ENCODE results near the gene DAPP1.

DAPP1 gene

DNA sequence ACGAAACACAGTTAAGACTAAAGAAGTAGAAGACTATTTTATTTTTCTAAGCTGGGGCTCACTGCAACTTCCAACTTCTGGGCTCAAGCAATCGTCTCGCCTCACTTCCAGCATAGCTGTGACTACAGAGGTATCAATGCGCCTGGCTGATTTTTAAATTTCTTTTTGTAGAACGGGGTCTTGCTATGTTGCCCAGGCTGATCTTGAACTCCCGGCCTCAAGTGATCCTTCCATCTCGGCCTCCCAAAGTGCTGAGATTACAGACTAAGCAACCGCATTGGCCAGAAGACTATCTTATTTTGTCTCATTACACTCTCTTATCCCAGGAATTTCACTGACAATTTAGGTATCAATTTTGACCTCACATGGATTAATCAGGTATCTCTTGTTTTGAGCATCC is 76.4 kb downstream of the DAPP1 start:
- no peak for DNase-seq (ENCODE audit: low read depth)
- peak overlapping the region; percentile 90 for H3K4me3 ChIP-seq (ENCODE audit: low read length)
- TF ChIP-seq, protein P1, sequence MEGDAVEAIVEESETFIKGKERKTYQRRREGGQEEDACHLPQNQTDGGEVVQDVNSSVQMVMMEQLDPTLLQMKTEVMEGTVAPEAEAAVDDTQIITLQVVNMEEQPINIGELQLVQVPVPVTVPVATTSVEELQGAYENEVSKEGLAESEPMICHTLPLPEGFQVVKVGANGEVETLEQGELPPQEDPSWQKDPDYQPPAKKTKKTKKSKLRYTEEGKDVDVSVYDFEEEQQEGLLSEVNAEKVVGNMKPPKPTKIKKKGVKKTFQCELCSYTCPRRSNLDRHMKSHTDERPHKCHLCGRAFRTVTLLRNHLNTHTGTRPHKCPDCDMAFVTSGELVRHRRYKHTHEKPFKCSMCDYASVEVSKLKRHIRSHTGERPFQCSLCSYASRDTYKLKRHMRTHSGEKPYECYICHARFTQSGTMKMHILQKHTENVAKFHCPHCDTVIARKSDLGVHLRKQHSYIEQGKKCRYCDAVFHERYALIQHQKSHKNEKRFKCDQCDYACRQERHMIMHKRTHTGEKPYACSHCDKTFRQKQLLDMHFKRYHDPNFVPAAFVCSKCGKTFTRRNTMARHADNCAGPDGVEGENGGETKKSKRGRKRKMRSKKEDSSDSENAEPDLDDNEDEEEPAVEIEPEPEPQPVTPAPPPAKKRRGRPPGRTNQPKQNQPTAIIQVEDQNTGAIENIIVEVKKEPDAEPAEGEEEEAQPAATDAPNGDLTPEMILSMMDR (conservative IDR thresholded peaks at IDR 0.05; ENCODE audit: low read length), result no peak

DNA sequence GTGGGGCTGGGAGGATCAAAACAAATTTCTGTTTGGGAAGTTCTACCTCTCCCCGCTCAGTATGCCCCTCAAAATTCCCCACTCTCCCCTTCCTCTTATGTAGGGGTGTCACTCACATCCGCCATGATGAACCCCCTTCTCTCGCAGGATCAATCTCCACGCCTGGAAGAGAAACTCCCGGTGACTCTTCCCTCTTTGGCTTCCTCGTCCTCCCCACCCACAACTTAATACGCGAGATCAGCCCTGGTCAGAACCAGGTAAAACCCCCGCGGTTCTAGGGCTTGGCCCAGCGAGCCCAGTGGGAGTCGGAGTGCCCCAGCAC is 77.2 kb downstream of the DAPP1 start:
- TF ChIP-seq, protein P1 (conservative IDR thresholded peaks at IDR 0.05; ENCODE audit: low read length), result no peak
- peak overlapping the region; percentile 90 for H3K4me3 ChIP-seq (ENCODE audit: low read length)
- DNase-seq (ENCODE audit: low read depth), result peak; percentile 4

DNA sequence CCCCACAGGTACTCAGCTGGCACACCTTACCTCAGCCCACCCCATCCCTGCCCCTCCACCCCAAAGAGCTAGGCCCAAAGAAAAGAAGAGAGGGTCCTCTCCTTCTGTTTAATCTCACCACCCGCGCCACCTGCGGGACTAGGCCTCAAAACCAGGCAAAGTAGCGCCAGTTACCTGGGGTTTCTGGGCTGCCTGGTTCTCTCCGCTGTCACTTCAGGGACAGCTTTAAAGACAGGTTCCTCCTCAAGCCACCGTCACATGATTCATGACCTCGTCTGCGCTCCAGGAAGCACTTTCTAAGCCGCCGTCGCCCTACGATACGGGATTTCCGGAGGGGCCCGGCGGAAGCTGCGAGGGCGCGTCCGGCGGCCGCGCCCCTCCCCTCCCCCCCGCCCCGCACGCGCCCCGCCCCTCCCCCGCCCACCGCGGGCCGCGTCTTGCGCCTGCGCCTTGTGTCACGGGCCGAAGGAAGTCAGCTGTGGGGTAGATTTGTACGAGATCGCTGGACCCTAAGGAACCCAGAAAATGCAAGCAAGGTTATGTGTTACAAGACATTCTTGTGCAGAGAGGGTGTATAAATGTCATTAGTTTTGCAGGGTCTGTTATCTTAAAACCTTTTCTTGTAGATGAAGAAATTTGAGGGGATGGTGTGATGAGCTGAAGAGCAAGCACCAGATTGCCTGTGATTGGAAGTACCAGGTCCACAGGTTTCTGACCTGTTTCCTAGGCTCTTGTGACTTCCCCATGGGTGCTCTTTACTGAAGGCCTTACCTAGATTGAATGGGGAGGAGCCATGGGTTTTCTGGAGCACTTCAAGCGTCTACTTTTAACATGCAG is 77.8 kb downstream of the DAPP1 start, which contains the start of gene LAMTOR3:
Gene LAMTOR3, minus strand, starts transcription at position 267 of the 837 bp plus-strand sequence. CDS start 464 bp downstream, outside the sequence.
- H3K4me3 ChIP-seq (ENCODE audit: low read length), result peak within 1 kb of the TSS; percentile 90
- TF ChIP-seq, protein P1 (conservative IDR thresholded peaks at IDR 0.05; ENCODE audit: low read length), result no peak
- peak; percentile 89 for DNase-seq (ENCODE audit: low read depth)

DNA sequence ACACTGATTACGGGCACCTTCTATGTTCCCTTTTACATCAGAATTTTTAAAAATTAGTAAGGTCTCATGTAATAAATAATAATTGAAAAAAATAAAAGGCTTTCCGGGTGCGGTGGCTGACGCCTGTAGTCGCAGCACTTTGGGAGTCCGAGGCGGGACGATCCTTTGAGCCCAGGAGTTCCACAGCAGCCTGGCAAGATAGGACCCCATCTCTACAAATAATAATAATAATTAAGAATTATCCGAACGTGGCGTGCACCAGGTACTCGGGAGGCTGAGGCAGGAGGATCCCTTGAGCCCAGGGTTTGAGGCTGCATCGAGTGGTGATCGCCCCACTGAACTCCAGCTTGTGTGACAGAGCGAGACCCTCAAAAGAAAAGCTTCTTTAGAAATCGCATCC is 78.4 kb downstream of the DAPP1 start:
- peak overlapping the region; percentile 62 for H3K4me3 ChIP-seq (ENCODE audit: low read length)
- TF ChIP-seq, protein P1 (conservative IDR thresholded peaks at IDR 0.05; ENCODE audit: low read length), result no peak
- DNase-seq (ENCODE audit: low read depth), result no peak

DNA sequence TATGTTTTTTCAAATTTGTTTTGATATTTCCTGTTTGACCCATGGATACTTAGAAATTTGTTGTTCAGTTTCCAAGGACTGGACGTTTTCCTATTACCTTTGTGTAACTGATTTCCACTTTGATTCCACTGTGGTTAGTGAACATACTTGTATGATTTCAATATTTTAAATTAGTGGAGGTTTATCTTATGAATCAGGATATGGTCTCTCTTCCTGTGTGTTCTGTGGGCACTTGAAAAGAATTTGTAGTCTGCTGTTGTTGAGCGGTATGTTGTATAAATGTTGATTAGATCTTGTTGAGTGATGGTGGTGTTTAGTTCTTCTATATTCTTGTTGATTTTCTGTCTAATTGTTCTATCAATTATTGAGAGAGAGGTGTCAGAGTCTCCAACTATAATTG is 98.8 kb downstream of the DAPP1 start:
- TF ChIP-seq, protein P1 (conservative IDR thresholded peaks at IDR 0.05; ENCODE audit: low read length), result no peak
- H3K4me3 ChIP-seq (ENCODE audit: low read length), result no peak overlapping the region
- DNase-seq (ENCODE audit: low read depth), result no peak

DNA sequence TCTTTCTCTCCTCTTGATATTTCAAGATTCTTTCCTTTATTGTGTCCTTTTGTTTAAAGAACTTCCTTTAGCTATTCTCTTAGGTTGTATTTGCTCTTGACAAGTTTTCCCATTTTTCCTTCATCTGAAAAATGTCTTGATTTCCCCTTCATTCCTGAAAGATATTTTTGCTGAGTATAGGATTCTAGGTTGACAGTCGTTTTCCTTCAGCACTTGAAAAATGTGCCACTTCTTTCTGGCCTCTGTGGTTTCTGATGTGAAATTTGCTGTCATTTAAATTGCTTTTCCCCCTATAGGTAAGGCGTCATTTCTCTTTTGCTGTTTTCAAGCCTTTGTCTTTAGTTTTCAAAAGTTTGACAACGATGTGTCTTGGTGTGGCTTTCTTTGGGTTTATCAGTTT is 100.9 kb downstream of the DAPP1 start:
- TF ChIP-seq, protein P1 (conservative IDR thresholded peaks at IDR 0.05; ENCODE audit: low read length), result no peak
- no peak overlapping the region for H3K4me3 ChIP-seq (ENCODE audit: low read length)
- no peak for DNase-seq (ENCODE audit: low read depth)

DNA sequence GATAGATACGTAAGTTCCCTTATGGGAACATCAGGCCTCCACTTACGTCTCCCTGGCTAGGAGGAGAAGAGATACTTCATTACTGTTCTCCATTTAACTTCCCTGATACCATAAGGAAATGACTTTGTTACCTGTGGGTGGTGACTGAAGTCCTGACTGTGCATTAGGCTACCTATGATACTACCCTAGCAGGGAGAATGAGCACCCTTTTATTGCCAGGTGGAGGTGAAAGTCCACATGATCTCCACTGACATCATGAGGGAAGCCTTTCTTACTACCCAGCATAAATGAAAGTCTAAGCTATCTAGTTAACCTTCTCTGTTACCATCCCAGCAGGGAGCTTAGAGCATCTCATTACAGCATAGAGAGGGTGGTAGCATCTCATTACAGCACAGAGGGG is 102.0 kb downstream of the DAPP1 start:
- TF ChIP-seq, protein P1 (conservative IDR thresholded peaks at IDR 0.05; ENCODE audit: low read length), result no peak
- DNase-seq (ENCODE audit: low read depth), result no peak
- no peak overlapping the region for H3K4me3 ChIP-seq (ENCODE audit: low read length)
